Amniotic epithelial cell (primary cell): ENCODE measurements around the gene UBALD1.
A peak's percentile ranks its signal among the peaks of the same experiment; 100 is the strongest.
"Not testable (repeated sequence)": the region's sequence is repeated elsewhere in the genome, so short reads cannot be mapped to it uniquely, and the experiment has no call there.

Source experiments
- DNase-seq: peaks from one replicate; pipeline ENCODE4 v3.0.0-alpha.2; 2010; ENCODE audit warnings: low read depth

The UBALD1 gene

DNA sequence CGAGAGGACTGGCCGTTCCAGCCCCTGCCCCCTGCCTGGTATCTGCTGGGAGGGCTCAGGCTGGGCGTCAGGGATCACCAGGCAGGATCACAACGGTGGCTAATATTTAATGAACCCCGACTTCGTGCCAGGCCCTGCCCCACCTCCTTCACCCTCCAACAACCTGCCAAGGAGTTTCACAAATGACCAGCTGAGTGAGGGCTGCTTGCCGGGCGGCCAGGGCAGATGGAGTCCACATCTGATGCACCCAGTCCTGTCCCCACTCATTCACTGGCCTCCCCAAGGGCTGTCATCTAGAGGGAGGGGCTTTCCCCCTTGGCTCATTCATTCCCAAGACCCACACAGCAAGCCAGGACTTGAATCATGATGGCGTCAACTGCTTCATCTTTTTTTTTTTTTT lies 17.5 kb downstream of the UBALD1 start:
- DNase-seq, result no peak

DNA sequence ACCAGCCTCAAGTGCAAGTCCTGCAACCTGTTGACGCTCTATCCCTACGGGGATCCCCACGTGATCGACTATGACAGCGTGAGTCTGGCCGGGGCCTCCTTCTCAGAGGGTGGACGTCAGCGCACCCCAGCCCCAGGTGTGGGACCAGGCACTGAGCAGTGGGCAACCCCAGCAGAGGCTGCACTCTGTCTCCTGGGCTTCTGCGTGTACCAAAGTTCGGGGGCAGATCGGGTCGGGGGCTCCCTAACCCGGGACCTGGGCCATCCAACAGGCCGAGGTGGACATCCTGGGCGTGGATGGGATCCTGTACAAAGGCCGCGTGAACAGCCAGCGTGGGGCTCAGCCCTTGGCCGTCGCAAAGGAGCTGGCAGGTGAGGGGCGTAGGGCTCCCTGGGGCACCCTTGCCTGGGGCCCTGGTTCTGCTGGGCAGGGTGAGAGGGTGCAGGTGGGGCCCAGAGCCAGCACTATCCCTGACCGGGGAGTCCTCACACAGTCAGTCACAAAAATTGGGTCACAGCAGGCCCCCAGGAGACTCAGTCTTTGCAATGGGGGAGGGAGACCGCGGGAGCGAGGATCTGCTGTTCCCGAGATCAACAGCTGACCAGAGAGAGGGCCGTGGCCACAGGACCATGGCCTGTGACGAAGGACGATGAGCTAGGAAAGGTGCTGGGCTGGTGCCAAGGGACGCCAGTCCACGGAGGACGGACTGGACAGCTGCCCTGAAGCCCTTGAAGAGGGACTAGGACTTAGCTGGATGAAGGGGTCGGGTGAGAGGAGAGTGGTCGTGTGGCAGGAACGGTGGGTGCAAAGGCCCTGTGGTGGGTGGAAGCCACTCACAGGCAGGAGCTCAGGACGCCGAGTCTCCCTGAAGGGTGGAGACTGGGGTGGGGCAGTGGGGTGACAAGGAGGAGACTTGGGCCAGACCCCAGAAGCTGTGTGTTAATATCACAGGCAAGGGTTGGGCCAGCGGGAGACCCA lies 20.0 kb downstream of the UBALD1 start:
- no peak for DNase-seq

- DNase-seq, result no peak
Measured at GRCh38 chr16:4593086-4593485, 21.6 kb downstream of the UBALD1 start.

DNA sequence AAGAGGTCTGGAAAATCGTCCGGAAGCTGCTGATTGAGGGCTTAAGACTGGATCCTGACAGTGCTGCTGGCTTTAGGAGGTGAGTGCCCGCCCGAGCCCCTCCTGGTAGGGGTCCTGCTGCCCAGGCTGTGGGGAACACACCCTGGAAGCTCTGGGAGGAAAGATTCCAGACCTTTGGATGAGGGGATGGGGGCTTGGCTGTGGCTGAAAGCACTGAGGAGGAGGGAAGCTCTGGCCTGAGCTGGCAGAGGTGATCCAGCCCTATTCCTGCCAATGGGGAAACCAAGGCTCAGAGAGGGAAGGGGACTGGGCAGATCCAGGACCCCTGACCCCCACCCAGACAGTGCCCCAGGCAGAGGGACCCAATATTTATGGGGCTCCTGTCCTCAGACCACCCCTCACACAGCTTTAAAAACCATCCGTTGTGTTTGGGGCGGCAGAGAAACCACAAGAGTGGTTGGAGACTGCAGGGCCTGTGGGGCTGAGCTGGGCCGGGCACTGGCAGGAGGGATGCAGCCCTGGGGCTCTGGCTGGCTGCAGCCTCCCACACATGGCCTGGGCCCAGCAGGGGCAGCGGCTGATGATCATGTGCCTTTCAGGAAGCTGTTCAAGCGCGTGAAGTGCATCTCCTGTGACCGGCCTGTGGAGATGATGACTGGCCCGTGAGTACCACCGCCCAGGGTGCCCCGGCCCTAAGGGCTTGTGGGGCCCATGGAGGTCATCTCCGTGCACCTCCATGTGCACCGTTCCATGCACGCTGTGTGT lies 22.8 kb downstream of the UBALD1 start:
- no peak for DNase-seq

- no peak for DNase-seq
Measured at GRCh38 chr16:4591191-4591590, 23.5 kb downstream of the UBALD1 start.

DNA sequence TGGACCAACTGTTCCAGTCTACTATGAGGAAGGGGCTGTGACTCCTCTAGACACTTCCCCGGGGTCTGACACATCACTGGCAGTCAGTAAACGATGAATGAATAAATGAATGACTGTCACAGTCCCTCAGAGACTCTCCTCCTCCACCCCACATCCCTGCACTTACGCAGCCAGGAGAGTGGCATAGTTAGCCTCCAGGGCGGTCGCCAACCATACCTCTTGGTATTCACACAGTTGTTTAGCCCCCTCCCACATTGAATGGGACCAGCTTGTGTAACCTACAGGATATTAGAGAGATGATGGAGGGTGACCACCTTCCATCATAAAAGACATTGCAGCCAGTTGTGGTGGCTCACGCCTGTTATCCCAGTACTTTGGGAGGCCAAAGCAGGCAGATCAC lies 25.7 kb downstream of the UBALD1 start:
- DNase-seq, result no peak

- DNase-seq, result no peak
Measured at GRCh38 chr16:4588386-4588785, 26.3 kb downstream of the UBALD1 start.

DNA sequence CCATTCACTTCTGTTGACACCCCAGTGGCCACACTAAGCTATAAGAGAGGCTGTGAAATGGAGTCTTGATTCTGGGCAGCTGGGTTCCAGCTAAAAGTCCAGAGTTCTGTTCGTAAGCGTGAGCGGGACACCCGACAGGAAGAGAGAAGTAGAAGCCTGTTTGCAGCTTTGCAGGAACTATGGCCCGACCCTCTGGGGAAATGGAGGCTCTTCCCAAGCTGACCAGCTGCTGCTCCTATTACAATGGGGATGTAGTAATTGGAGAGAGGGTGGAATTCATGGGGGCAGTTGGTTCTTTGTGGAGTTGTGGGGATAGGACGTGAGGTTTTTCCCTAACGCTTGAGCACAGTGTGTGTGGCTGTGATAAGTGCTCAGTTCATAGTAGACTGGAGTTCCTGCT lies 28.4 kb downstream of the UBALD1 start:
- no peak for DNase-seq

GRCh38 chr16:4583906-4584305 lies 30.8 kb downstream of the UBALD1 start:
- DNase-seq, result no peak

- peak; percentile 8 for DNase-seq
Measured at GRCh38 chr16:4580250-4580649, 34.4 kb downstream of the UBALD1 start.

DNA sequence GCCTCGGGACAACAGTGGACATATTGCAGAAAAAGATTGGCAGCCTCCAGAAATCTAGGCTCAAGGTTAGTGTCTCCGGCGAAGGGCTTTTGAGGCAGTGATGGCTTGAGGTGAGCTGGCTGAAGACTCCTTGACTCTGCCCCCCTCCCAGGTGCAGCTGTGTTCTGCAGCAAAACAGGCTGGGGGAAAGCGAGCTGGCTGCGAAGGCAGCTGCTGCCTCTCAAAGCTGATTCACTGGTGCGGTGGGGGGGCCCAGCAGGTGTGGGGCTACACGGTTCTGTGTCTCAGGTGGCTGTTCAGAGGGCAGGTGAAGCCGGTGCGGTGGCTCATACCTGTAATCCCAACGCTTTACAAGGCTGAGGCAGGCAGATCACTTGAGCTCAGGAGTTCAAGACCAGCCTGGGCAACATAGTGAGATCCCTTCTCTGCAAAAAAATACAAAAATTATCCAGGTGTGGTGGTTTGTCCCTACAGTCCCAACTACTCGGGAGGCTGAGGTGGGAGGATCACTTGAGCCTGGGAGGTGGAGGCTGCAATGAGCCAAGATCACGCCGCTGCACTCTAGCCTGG lies 35.6 kb downstream of the UBALD1 start:
- no peak for DNase-seq

DNA sequence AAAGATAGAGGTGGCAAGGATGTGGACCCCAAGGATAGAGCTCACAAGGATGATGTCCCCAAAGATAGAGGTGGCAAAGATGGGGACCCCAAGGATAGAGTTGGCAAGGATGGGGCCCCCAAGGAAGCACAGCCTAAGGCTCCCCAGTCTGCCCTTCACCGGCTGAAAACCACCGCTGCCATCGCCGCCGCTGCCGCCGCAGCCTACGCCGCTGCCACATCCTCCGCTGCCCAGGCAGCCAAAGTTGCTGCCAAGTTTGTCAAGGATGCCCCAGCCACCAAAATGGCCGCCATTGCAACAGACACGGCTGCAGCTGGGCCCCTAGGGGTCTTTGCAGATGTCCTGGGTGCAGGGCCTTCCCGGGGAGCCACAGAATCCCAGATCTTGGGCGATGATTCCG lies 38.7 kb downstream of the UBALD1 start:
- no peak for DNase-seq

GRCh38 chr16:4574919-4575705 lies 39.6 kb downstream of the UBALD1 start:
- no peak for DNase-seq

DNA sequence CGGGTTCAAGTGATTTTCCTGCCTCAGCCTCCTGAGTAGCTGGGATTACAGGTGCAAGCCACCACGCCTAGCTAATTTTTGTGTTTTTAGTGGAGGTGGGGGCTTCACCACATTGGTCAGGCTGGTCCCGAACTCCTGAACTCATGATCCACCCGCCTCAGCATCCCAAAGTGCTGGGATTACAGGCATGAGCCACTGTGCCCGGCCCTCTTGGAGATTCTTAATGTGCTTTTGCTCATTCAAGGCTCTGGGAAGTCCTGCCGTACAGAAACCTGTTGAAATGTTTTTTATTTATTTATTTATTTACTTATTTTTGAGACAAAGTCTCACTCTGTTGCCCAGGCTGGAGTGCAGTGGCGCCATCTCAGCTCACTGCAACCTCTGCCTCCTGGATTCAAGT lies 40.8 kb downstream of the UBALD1 start:
- not testable (repeated sequence) for DNase-seq

- no peak for DNase-seq
Measured at GRCh38 chr16:4572715-4573114, 42.0 kb downstream of the UBALD1 start.

GRCh38 chr16:4570688-4571321 lies 43.9 kb downstream of the UBALD1 start:
- DNase-seq, result no peak

- no peak for DNase-seq
Measured at GRCh38 chr16:4570086-4570485, 44.6 kb downstream of the UBALD1 start.

DNA sequence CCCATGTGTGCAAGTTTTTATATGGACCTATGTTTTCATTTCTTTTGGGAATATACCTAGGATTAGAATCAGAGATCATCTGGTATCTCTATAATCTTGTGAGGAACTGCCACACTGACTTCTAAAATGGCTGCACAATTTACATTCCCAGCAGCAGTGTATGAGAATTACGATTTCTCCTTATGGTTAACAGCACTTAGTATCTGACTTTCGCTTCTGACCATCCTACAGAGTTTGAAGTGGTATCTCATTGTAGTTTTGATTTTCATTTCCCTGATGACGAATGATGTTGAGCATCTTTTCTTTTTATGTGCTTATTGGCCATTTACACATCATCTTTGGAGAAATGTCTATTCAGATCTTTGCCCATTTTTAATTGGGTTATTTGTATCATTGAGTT lies 48.5 kb downstream of the UBALD1 start:
- DNase-seq, result no peak

DNA sequence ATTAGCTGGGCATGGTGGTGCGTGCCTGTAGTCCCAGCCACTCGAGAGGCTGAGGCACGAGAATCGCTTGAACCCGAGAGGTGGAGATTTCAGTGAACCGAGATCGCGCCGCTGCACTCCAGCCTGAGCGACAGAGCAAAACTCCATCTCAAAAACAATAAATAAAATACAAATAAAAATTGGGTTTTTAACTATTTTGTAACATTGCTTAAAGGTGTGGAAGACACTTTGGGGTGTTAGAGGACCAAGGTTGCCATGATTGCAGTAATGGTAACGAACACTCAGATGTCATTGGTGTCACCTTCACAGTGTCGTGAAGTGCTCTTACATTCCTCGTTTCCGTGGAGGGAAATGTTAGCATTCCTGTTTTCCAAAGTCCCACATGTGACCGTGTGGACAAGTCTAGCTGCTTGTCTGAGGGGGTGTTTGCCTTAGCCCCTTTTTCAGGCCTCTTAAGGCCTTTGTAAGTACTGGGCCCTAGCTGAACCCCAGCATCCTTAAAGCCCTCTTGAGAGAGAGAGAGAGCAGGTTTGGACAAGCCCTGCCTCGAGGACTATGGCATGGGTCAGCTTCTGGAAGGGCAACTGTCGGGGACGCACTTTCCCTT lies 49.9 kb downstream of the UBALD1 start:
- no peak for DNase-seq

- DNase-seq, result no peak
Measured at GRCh38 chr16:4561596-4561995, 53.1 kb downstream of the UBALD1 start.
